ENCODE results near the gene TRIM37. TPM values are rescaled to one million over a fixed set of nuclear protein-coding genes. Genes with fewer than 3 reads are reported as not detected.
A peak's percentile ranks its signal among the peaks of the same experiment; 100 is the strongest.

TRIM37 gene
- total RNA-seq, 1 donor from 2014 or later: 24.8 TPM

GRCh38 chr17:59115474-59115873 is 8.8 kb upstream of the TRIM37 start:
- Mint-ChIP-seq H3K27ac (ENCODE audit: unreplicated experiment) (peak overlapping the region; percentile 91), H3K36me3 (ENCODE audit: low read depth, unreplicated experiment) (no peaks in the 10 kb centered on the region), H3K4me1 (ENCODE audit: unreplicated experiment) (peaks cover 3% of the 10 kb centered on the region), H3K4me3 (ENCODE audit: unreplicated experiment) (peak overlapping the region; percentile 42), H3K9me3 (ENCODE audit: unreplicated experiment) (no peaks in the 10 kb centered on the region), H3K27me3 (ENCODE audit: unreplicated experiment) (no peaks in the 10 kb centered on the region)
- no peak for TF ChIP-seq CTCF (IDR thresholded peaks at IDR 0.05; ENCODE audit: unreplicated experiment)
- no peak for DNase-seq (ENCODE audit: low spot score)

GRCh38 chr17:59111539-59111938 is 4.9 kb upstream of the TRIM37 start:
- no peak for TF ChIP-seq CTCF (IDR thresholded peaks at IDR 0.05; ENCODE audit: unreplicated experiment)
- Mint-ChIP-seq H3K27me3 (ENCODE audit: unreplicated experiment) (no peaks in the 10 kb centered on the region), H3K36me3 (ENCODE audit: low read depth, unreplicated experiment) (no peaks in the 10 kb centered on the region), H3K4me1 (ENCODE audit: unreplicated experiment) (peaks cover 3% of the 10 kb centered on the region), H3K27ac (ENCODE audit: unreplicated experiment) (no peak overlapping the region), H3K9me3 (ENCODE audit: unreplicated experiment) (no peaks in the 10 kb centered on the region), H3K4me3 (ENCODE audit: unreplicated experiment) (no peak overlapping the region)
- DNase-seq (ENCODE audit: low spot score): no peak

- Mint-ChIP-seq H3K9me3 (ENCODE audit: unreplicated experiment) (no peaks in the 10 kb centered on the region), H3K4me3 (ENCODE audit: unreplicated experiment) (no peak overlapping the region), H3K4me1 (ENCODE audit: unreplicated experiment) (peaks cover 4% of the 10 kb centered on the region), H3K27me3 (ENCODE audit: unreplicated experiment) (no peaks in the 10 kb centered on the region), H3K36me3 (ENCODE audit: low read depth, unreplicated experiment) (peaks cover under 1% of the 10 kb centered on the region), H3K27ac (ENCODE audit: unreplicated experiment) (no peak overlapping the region)
- no peak for DNase-seq (ENCODE audit: low spot score)
- no peak for TF ChIP-seq CTCF (IDR thresholded peaks at IDR 0.05; ENCODE audit: unreplicated experiment)
Observed at GRCh38 chr17:59110973-59111372, 4.3 kb upstream of the TRIM37 start.

GRCh38 chr17:59108400-59109102 is 1.9 kb upstream of the TRIM37 start:
- no peak for DNase-seq (ENCODE audit: low spot score)
- TF ChIP-seq CTCF (IDR thresholded peaks at IDR 0.05; ENCODE audit: unreplicated experiment): no peak
- Mint-ChIP-seq H3K4me3 (ENCODE audit: unreplicated experiment) (no peak overlapping the region), H3K27me3 (ENCODE audit: unreplicated experiment) (no peaks in the 10 kb centered on the region), H3K9me3 (ENCODE audit: unreplicated experiment) (no peaks in the 10 kb centered on the region), H3K4me1 (ENCODE audit: unreplicated experiment) (peaks cover 4% of the 10 kb centered on the region), H3K36me3 (ENCODE audit: low read depth, unreplicated experiment) (peaks cover 4% of the 10 kb centered on the region), H3K27ac (ENCODE audit: unreplicated experiment) (no peak overlapping the region)

- H3K4me1 Mint-ChIP-seq (ENCODE audit: unreplicated experiment): peaks cover 4% of the 10 kb centered on the region
- peak overlapping the region; percentile 72 for H3K27ac Mint-ChIP-seq (ENCODE audit: unreplicated experiment)
- peak overlapping the region; percentile 92 for H3K4me3 Mint-ChIP-seq (ENCODE audit: unreplicated experiment)
Observed at GRCh38 chr17:59107306-59107670, 608 bp upstream of the TRIM37 start.

More at GRCh38 chr17:59107306-59107670, 608 bp upstream of the TRIM37 start:
- Mint-ChIP-seq H3K27me3 (ENCODE audit: unreplicated experiment) (no peaks in the 10 kb centered on the region), H3K36me3 (ENCODE audit: low read depth, unreplicated experiment) (peaks cover 4% of the 10 kb centered on the region), H3K9me3 (ENCODE audit: unreplicated experiment) (no peaks in the 10 kb centered on the region)
- no peak for DNase-seq (ENCODE audit: low spot score)
- no peak for TF ChIP-seq CTCF (IDR thresholded peaks at IDR 0.05; ENCODE audit: unreplicated experiment)
